HG02571 (cell line): ENCODE measurements around the gene NKAIN2.

Experiments
- ATAC-seq: cut with Tn5 transposase; IDR thresholded peaks from one replicate; pipeline ENCODE4 v1.9.1; 2021; ENCODE audit warnings: mild to moderate bottlenecking, moderate library complexity; ENCODE audit not compliant: unreplicated experiment

The NKAIN2 gene

DNA sequence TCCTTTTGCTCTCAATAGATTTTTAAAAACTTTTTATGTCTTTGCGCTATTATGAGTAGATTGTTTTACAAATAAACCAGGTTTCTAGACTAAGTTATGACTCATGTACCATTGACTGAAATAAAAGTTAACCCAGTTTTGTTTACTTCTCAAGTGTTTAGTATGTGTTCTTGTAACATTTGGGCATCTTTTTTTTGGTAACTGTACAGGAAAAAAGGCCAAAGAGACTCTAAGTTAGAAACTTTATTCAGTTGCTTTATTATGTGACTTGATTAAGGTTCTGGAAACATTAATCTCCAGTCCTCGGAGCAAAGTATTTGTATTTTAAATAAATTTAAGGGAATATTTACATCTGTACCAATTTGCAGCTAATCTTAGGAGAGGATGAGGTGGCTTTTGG is 2.9 kb downstream of the NKAIN2 start:
- ATAC-seq: no peak

DNA sequence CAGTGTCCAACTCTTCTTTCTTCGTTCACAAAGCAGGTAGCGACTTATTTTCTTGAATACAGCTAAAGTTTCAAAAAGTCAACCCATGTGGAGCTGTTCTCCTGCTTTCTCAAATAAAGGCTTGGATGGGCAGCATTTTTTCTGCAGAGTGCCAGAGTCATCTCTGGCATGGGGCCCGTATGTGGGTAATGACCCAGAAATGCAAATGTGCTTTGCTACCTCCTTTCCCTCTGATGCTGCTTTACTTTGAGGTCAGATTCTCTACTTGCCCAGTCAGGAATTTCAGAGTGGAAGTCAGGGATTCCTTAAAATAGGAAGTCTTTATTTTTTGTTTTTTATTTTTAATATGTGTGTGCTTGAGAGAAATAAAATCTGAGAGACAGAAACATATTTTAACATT is 4.9 kb downstream of the NKAIN2 start:
- ATAC-seq: no peak

DNA sequence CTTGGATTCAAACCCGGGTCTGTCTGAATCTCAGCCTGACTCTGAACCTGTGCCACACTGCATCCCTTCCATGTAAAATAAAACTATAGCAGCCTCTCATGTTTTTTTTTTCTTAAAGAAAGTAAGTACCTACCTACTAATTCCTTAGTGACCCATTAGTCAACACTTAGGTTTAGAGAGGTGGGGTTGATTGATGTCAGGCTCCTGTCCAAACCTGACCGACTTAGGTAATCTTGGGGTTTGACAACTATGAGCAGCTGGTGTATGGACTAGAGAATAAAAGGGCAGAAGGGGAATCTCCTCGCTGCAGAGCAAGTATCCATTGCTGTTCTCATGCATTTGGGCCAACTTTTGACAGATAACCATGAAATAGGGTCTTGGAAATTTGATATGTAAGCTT is 6.5 kb downstream of the NKAIN2 start:
- no peak for ATAC-seq

DNA sequence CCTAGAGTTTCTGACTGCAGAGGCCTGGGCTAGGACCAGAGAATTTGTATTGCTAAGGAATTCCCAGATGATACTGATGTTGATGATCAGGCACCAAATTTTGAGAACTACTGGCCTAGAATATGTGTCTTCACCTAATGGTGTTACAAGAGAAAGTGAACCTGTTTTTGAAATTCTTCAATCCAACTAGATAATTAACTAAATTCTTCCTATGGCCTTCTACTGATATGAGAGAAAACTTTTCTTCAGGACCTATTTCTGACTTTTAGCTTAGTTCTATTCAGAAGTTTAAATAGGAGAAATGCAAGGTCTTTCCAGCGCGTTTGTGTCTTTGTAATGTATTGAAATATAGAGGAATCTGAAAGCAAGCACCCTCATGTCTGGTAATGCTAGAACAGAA is 7.3 kb downstream of the NKAIN2 start:
- no peak for ATAC-seq

DNA sequence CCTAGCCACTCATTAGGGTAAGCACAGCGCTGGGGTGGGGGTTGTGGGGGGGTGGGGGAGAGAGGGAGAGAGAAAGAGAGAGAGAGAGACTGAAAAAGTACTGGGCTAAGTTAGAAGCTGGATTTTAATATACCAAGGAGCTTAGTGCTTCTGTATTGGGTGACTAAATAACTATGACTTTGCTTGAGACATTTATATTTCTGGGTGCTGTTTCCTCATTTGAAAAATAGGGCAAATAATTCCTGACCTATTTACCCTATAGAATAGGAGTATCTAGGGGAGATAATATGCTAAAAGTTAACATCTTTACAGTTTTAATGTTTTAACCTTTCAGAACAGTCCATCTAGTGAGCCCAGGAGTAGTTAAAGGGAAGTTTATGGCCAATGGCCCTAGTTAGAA is 7.7 kb downstream of the NKAIN2 start:
- no peak for ATAC-seq

DNA sequence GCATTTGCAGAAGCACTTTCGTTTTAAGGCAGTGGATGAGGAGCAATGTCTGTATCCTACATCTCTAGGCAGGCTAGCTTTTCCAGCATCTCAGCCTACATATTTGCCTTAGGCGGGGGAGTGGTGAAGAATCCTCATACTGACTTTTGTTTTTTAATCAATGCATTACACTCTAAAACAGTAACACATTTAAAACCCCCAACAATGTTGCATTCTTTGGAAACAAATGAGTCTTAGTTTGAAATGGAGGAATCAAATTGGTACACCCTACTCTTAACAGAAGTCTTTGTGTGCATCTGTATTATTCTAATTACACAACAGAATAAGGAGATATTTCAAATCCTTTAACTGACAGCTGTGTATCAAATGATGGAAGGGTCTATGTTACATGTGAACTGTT is 9.0 kb downstream of the NKAIN2 start:
- no peak for ATAC-seq

DNA sequence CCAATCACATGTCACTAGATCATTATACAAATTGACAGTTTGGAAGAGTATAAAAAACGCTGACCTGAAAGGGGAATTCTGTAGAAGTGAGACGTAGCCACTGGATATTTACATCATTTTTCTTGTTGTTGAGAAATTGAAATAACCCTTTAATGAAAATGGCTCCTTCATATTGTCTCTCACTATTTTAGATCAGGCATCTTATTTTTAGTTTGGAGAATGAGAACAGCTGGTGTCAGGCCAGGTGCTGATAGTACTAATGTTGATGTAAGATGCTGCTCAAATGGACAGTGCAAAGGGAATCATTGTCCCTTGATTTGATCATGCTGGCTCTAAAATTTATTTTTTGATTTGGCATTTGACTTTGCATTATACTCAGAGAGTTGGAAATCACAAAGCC is 17.4 kb downstream of the NKAIN2 start:
- ATAC-seq: no peak

DNA sequence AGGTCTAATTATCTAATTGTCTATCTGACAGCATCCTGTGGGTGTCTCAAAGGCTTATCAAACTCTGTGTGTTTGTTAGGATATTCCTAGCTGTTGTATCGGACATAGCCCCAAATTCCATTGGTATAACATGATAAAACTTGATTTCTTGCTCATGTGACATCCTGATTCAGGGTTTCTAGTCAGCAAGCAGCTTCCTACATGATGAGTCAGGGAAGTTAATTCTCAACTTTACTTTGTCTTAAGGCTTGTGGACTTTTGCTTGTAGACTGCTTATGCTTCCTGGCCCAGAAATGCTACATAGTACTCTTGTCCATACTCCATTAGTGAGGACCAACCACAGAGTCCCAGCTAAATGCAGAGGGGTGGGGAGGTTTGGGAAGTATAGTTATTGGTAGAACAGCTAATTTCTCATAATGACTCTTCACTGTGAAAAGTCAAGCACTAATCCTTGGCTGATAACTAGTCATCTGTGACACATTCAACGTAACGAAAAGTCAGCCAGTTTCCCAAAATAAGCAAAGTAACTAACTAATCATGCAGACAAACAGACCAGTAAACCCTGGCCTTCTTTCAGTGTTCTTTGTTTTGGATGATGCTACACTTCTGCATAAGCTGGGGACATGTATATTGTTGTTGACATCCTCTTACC is 25.8 kb downstream of the NKAIN2 start:
- no peak for ATAC-seq

DNA sequence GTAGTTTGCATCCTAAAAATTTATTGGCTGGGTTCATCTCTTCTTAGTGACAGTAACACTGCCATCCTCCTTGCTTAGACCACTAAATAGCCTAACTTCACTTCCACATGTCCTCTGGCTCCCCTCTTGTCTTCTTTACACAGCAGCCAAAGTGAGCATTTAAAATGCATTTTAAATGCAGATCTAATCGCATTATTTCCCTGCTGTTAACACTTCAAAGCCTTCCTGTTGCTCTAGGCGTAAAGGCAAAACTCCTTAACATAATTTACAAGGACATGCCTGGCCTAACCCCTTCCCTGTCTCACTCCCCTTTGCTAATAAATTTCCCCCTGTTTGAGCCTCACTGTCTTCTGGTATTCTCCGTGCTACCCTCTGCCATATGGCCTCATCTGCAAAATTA is 26.5 kb downstream of the NKAIN2 start:
- ATAC-seq: no peak

DNA sequence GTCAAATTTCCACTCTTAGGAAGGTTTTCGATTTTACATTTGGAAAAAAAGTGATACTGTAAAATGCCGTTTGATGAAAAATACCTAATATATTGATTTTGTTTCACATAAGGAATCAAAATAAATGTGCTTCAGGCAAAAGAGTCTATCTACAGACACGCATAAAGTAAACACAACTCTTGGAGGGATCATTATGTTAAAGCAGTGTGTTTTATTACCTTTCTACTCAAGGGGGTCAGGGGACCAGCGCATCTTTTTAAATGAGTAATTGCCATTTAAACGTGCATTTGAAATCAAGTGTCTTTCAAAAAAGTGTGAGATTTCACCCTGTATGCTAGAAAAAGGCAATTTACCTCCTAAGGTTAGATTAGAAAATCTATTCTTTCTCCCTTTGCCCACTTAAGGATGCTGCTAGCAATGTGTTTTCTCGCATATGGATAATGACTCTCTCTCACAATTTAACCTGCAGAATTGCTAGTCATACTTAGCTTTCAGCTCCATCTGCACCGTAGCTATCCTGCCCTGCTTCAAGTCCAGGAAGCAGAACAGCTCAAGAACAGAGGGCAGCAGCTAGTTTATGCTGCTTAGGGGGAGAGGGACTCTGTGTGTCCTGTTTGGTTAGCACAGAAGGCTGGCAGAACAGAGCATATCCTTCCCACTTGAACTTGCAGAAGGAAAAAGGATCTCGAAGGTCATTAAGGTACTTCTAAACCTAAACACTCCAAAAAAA is 35.0 kb downstream of the NKAIN2 start:
- no peak for ATAC-seq

DNA sequence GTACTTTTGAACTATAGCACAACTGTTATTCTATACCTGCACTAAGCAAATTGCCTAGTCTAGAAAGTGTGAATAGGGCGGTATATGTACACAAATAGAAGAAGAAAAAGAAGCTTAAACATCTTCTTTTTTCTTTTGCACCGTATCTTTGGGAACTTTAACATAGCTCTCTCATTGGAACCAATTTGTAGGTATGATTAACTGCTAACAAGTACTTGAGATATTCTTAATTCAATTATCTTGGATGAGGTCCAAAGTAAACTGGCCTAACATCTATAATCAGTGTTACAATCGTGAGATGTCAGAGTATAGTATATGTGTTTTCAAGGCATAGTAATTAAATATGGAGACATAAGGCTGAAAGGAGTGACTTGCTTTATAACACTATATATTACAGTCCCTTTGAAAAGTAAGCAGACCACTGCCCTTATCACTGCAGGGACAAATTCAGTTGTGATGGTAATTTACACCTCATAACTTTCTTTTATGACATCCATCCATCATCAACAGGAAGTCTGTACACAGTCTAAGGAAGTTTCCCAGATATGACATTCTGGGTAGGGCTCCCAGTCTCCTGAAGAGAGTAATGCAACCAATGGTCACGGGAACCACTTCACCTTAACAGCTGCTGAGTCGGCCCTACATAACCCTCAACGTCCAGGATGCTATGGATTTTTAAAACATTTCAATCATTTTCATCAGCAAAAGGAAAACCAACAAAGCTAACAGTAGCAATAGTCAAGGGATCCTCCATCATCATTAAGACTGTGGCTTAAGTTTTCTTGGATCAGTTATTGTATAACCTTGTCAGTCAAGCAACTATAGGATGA is 37.6 kb downstream of the NKAIN2 start:
- ATAC-seq: no peak

DNA sequence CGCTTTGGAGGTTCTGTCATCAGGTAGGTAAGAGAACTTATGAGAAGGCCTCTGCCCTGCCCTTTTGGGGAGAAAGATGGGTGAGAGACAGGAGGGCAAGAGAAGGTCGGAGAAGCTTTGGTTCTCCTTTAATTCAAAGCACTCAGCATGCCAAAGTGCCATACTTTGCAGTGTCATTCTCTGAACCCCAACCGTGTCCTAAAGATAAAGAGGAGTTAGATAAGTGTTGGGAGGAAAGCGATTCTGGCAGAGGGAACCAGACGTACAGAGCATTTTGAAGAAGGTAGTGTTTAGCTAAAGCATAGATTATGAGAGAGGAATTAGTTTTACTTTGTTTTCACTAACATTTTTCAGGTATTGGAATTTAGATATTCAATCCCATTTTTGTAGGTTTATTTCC is 40.3 kb downstream of the NKAIN2 start:
- no peak for ATAC-seq

DNA sequence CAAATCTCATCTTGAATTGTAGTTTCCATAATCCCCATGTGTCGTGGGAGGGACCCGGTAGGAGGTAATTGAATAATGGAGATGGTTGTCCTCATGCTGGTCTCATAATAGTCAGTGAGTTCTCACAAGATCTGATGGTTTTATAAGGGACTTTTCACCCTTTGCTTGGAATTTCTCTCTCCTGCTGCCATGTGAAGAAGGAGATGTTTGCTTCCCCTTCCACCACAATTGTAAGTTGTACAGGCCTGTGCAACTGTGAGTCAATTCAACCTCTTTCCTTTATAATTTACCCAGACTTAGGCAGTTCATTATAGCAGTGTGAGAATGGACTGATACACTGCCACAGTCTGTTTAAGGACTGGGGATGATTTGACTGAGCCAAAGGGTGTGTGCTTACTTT is 44.7 kb downstream of the NKAIN2 start:
- ATAC-seq: no peak

DNA sequence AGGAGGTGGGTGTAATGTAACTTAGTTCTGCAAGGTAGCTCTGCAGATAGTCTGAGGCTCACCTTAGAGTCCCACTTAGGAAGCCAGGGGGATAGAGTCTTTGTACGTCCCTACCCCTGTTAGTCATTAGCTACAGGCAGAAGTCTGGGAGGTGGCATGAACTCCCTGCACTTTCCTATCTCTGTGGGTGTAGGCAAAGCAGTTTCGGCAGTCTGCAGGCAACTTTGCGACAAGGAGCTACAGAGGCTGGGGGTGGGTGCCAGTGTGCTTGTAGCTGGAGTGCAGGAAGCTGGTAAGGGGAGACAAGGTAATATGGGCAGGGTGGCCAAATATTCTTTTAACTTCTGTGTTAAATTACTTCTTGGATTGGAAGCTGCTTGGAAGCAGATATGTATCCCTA is 45.7 kb downstream of the NKAIN2 start:
- no peak for ATAC-seq

DNA sequence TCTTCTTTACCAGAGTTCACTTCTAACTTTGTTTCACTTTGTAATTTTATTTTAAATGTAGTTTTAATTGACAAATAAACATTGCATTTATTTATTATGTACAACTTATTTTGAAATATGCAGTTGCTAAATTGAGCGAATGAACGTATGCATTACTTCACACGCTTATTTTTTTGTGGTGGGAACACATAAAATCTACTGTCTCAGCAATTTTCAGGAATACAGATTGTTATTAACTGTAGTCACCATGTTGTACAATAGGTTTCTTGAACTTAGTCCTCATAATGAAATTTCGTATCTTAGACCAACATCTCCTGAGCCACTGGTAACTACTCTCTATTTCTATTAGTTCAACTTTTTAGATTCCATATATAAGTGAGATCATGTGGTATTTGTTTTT is 46.9 kb downstream of the NKAIN2 start:
- no peak for ATAC-seq

DNA sequence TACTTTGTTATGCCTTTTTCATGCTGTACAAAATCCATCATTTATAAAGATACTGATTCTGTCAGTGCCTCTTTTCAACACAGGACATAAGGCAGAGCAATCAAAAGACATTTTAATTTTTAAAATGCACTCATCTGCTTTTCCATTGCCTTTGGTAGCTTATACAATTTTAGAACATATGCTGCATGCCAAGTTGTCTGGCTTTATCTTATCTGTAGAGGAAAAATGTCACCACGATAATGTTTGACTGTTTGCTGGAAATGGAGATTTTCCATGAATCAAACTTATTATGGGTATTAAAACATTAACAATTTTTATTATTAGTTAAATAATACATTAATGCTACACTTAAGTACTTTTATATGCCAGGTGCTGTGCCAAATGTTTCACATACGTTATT is 50.5 kb downstream of the NKAIN2 start:
- no peak for ATAC-seq

DNA sequence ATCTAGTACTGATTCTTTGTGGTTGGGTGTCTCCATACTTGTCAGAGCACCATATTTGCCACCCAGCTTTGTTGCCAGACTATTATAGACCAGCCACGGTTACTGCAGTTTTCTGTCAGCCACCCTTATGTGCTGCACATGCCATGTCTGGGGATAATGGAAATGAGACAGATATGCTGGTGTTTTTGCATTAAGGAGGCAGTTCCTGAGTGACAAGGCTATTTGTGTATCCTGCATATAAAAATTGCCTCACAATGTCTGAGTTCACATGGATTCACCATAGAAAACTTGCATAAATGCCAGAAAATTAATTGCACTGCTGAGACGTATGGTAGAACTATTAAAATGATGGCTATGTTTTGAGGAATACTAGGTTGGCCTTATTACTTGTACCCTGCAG is 51.8 kb downstream of the NKAIN2 start:
- ATAC-seq: no peak

DNA sequence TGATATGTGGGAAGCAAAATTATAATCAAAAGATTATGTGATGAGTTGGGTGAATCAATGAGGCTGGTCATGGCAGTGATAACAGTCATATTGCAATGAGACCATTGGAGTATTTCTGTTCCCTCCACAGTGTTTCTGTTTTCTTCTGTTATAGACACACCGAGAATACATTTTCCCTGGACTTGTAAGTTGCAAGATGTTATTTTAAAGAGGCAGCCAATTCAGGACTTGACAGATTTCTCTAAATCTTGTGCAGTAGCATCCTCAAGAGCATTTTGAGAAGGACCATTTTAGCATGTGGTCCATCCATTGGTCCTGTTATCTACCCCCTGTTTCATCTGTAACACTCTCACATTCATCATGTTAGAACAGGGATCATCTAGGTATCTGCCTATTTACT is 55.6 kb downstream of the NKAIN2 start:
- no peak for ATAC-seq

DNA sequence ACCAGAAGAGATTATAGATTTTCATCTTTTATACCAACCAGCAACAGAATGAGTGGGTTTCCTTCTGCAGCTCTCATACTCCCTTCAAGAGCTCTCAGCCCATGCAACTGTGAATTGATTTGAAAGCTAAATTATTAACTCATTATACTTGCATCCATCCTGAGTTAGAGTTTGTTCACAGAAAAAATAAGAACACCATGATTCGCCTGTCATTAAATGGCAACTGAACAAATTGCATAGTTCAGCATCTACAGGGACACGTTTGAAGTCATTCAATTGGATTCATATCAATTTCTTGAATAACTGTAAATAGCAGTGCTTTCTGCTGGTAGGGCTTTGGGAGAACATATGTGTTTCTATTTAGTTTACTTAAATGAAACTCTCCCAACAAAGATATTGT is 65.7 kb downstream of the NKAIN2 start:
- ATAC-seq: no peak

DNA sequence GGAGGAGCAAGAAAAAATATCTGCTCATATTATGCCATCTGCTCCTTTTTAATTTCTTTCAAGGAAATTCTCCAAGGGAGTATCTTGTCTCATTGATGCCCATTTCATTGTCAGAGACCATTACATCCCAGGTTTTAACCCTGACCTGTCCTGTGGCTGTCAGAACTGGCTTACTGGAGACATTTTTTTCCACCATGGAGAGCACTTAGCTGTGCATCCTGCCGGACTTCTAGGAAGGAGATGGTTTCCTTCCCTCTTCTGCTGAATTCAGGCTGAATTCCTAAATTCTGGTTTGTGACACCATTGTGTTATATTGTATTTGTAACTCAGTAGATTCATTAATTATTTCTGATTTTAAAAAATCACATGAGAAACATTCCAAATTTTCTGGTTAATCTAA is 70.3 kb downstream of the NKAIN2 start:
- ATAC-seq: no peak

DNA sequence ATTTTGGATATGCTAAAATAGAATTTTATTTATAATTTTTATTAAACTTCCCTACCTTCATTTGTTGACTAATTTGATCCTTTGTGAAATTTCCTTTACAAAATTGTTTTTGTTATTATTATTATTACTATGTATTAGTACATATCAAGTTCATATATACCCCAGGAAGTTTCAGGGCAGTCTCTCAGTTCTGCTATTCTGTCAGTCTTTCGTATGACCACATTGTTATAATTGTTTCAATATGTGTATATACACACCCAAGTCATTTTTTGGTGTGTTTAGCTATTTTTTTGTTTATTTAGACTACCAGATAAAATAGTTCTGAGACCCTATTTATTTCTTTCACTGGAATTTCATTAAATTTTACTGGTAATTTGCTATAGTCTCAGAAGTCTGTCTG is 72.1 kb downstream of the NKAIN2 start:
- no peak for ATAC-seq

DNA sequence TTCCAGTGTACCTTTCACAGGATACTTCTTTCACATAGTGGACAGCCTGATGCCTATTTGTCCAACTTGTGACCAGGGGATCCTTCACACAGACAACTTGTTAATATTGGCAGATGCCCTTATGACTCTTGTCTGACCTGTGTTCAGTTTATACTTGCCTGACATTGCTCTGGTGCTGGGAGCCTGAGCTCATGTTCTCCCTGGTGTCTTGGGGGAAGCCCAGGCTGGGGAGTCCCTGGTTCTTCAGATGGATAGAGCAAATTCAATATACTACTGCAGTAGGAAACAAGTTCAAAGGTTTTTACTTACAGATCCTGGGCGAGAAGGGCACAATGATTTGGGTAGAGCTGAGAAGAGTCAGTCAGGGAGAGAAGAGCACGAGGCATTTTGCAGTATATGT is 76.1 kb downstream of the NKAIN2 start:
- no peak for ATAC-seq
